Measurements from ENCODE around the gene SNAI3.

GRCh38 chr16:88726981-88727380 is 40.7 kb upstream of the SNAI3 start:
- TF ChIP-seq CTCF (IDR thresholded peaks at IDR 0.05 in 4 of 5, conservative IDR thresholded peaks at IDR 0.05 in 1 of 5) (no peak), POLR2A (IDR thresholded peaks at IDR 0.05) (no peak)

All from gastrocnemius medialis (tissue), 4 donors.